Germinal center (tissue), 1 donor: ENCODE measurements around the gene BOLA1.
"Not testable (repeated sequence)": the region's sequence is repeated elsewhere in the genome, so short reads cannot be mapped to it uniquely, and the experiment has no call there.

Experiments
- DNase-seq: peaks from one replicate; pipeline ENCODE4 v3.0.0; 2012; ENCODE audit warnings: mixed read lengths, low spot score

The BOLA1 gene

DNA sequence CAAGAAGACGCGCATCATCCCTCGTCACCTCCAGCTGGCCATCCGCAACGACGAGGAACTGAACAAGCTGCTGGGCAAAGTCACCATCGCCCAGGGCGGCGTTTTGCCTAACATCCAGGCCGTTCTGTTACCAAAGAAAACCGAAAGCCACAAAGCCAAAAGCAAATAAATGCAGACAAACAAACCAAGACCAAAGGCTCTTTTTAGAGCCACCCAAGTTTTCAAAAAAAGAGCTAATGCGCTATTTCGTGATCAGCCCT is 12.2 kb upstream of the BOLA1 start:
- not testable (repeated sequence) for DNase-seq

DNA sequence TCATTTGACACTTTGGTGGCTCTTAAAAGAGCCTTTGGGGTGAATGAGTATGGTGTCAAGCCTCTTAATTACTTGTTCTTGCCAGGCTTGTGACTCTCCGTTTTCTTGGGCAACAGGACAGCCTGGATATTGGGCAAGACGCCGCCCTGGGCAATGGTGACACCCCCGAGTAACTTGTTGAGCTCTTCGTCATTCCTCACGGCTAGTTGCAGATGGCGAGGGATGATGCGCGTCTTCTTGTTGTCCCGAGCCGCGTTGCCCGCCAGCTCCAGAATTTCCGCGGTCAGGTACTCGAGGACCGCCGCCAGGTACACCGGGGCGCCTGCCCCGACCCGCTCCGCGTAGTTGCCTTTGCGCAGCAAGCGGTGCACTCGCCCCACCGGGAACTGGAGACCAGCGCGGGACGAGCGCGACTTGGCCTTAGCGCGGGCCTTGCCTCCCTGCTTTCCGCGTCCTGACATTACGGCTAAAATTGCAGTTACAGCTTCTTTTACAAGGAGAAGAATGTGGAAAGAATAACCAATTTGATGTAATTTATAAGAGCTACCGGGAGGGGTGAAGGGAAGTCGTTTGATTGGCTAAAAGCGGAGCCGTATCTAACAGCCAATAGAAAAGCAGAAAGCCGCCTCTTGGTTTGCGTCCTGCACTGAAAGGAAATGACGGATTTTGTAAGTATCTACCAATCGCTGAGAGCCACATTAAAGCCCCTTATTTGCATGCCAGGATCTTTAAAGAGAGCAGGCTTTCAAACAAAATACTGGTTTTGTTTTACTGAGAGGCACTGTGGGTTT is 11.7 kb upstream of the BOLA1 start:
- DNase-seq: peak; percentile 90

DNA sequence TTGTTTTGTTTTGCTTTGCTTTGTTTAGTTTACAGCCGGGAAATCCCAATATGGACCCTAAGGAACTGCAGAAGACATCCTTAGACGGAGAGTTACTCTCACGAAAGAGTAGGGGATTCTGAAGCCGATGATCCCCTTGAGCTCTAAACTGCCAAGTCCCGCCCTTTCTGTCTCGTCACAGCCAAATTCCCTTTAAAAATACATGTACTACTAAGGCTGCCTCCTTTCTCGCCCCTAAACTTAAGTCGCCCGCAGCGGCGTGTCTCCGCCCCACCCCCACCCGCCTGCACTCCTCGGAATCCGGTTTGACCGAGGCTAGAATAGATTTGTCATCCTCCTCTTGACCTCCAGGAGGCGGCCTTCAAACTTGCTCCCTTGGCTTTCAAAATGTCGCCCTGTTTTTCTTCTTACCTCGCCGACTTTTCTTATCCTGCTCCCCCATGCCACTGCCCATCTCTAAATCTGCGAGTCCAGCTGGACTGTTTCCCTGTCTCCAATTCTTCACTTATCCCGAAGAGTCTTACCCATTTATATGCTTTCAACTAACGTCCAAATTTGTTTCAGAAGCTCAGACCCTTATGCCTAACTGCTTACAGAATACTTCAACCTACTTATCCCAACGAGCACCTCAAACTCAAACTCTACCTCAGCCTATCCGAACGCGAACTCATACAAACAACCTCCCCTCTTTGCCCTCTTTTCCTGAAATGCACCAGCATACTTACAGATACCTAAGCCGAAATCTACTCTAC is 10.9 kb upstream of the BOLA1 start:
- DNase-seq: peak; percentile 76

DNA sequence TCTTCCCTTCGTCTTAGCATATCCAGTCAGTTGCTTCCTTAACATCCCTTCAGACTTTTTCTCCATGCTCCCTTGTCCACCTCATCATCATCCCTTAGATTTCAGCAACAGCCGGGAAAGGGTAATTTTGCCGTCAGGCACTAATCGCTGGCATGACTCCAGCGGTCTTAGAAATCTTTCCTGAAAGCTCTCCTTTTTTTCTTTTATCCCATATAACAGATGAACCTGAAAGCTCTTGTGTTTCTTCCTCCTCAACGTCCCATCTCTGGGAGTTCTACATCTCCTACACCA is 10.4 kb upstream of the BOLA1 start:
- DNase-seq: no peak

DNA sequence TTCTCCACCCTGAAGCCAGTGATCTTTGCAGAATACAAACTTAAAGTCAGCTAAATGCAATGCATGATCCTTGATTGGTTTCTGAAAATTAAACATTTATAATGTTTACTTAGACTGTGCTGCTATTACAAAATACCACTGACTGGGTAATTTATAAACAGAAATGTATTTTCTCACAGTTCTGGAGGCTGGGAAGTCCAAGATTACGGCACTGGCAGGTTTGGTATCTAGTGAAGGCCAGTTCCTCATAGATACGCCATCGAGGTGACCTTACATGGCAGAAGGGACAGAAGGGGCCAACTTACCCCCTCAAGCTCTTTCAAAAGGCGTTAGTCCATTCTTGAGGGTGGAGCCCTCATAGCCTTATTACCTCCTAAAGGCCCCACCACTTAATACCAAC is 2.8 kb upstream of the BOLA1 start:
- DNase-seq: no peak

DNA sequence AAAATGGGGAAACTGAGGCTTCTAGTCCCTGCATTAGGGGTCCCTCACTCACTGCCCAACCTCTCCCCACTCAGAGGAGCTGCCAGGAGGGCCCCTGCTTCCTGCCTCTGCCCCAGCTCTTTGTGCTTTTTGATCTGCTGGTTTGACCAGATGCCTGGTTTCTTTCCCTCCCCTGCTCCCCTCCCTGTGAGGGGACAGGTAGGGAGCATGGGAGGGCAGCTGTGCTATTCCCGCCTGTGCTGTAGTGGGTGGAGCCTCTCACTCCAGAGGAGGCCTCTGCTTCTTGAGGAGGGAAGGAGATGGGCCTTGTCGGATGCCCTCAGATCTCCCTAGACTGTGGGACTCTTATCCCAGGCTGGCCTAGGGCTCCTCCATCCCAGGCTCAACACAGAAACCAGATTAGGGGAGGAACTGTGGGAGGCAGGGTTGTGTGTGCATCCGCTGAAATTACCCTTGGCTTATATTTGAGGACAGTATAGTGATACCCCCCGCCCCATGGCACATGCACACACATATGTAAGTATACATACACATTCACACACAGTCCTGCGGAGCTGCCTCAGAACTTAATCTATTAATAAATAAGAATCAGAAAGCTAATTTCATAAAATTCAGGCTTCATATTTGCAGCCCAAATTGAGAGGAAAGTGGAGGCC is 4.6 kb downstream of the BOLA1 start:
- DNase-seq: no peak

DNA sequence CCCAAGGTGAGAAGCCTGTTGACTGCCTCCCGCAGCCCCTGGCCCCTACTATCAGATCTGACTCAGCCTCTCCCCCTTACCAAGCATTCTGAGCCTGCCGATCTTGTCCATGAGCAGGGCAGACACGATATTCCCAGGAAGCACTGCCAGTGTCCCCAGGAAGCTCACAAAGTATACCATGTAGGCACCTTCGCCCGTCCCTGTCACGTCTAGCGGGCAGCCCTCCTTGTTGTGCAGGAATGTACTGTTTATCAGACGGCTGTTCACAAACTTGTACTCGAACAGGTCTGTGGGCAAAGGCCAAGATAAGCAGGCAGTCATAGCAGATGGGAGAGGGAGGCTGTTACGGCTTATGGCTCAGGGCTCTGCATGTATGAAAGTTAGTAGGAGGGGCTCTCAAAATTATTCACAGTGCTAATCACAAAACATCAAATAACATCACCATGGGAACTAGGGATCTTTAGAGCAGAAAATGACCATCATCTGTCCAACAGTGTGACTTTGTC is 7.3 kb downstream of the BOLA1 start:
- DNase-seq: no peak

DNA sequence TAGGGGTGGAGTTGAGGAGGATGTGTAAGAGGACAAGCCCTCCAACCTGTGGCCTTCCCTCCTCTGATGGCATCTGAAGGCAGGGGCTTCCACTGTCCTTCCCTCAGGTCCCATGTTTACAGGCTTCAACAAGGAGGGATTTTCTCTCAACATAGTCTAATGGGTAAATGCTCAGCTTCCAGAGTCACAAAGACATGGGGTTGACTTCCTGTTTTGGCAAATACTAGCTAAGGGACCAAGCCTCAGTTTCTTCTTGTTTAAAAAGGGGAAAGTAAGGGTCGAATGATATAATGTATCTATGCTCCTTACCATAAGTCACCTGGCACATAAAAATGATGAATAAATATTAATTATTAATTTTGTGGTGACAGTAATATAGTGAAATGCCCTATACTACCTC is 15.2 kb downstream of the BOLA1 start:
- DNase-seq: no peak

DNA sequence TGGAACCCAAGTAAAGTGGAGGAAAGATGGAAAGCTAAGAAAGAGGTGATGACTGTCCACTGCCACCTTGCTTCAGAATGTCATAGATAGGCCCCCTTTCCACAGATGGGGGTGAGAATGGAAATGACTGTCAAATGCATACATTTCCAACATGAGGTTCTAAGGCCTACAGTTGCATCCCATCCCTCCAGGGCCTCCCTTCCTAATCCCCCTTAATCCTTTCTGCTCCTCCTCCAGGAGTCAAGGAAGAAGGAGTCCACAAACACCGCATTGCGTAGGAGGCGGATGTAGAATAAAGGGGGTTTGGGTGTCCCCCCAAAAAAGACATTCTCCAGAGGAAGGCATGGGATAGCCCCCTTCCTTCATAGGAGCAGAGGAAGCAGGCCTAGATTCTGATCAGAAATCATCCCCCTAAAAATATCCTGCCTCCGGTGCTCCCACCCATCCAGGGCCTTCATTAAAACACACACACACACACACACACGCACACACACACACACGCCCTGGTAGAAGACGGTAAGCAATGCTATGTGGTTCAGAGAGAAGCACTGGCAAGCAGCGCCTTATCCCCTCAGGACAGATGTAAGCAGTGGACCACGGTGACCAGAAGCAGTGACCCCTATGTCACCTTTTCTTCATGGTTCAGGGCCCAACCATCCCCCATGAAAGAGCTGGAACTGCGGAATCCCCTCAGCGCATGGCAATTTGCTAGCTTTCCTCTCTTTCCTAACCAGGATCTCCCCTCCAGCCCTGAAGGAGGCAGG is 16.2 kb downstream of the BOLA1 start:
- no peak for DNase-seq

DNA sequence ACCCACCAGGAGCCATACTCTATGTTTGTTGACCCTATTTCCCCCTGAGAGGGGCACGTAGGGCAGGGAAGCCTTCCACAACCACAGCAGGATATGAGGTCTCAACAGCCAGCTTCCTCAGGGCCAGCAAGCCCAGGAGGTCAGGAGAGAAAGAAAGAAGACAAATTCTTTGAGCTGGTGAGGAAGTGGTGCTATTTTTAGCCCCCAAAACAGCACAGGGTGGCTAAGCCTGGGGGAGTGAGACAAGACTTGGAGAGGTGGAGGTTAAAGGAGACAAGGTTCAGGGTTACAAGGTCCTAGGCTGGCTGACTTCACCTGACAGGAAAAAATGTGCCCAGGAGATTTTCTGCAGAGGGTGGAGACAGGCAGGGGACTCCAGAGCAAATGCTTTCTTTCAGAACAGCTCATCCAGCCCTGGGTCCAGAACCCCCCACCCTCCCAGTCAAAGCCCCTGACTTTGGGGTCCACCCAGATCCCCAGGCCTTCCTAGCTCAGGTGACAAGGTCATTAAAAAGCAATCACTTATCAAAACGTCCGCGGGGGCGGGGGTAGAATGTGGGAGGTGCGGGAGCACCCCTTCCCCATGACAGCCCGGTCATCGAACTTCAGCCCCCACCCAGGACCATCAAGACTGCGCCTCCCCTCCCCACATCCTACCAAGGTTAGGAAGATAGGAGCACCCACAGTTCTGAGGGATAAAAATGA is 17.0 kb downstream of the BOLA1 start:
- DNase-seq: no peak

DNA sequence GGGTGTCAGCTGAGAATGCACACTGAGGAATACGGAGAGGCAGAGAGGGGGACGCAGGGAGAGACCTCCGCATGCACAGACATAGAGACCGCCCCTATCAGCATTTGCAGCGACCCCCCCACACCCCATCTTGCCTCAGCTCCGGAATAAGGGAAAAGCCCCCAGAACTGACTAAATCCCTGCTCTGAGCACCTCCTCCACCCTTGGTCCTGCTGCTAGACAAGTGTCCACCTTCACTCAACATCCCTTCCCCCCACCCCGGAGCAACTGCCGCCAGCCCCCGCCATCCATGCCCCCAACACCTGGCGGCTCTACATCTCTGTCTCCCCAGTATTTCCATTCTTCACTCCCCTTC is 17.5 kb downstream of the BOLA1 start:
- DNase-seq: no peak

DNA sequence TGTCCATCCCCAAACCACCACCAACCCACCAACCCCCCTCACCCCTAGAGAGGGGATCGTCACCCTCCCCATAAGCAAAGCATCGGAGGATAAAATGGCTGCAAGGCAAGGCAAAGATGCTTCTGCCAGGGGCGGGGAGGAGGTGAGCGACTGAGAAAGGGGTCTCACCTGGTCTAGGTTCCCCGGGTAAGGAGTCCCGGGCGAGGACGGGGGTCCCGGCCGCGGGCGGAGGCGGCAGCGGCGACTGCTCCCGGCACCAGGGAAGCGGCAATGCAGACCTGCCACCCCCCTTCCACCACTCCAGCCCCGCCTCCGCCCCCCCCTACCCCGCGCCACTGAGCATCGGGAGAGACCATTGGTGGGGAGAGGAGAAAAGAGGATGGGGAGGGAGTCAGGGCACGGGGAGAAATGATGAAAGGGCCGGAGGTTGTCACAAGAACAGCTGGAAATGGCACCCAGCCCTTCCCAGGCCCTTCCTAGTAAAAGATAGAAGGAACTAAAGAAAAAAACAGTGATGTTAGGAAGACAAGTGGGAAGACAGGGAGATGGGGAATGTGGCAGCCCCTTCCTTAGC is 18.3 kb downstream of the BOLA1 start, which contains the start of gene SV2A:
Gene SV2A (minus strand): TSS at position 274 of the 574 bp plus-strand sequence. CDS start 4,004 bp downstream, outside the sequence.
- DNase-seq: no peak

DNA sequence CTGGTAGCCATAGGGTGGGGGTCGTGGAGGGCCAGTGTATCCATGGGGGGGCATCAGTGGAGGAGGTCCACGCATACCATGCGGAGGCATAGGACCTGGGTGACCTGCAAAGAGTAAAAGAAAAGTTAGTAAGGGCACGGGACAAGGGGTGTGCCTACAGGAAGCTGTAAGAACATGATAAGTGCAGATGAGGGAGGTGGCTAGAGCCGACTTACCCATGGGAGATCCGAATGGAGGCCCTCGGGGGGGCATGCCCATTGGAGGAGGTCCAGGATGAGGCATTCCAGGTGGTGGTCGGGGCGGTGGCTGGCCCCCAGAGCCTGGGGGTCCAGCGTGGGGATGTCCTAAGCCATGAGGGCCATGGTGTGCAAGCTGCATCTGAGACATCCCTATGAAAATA is 24.3 kb downstream of the BOLA1 start:
- DNase-seq: no peak

DNA sequence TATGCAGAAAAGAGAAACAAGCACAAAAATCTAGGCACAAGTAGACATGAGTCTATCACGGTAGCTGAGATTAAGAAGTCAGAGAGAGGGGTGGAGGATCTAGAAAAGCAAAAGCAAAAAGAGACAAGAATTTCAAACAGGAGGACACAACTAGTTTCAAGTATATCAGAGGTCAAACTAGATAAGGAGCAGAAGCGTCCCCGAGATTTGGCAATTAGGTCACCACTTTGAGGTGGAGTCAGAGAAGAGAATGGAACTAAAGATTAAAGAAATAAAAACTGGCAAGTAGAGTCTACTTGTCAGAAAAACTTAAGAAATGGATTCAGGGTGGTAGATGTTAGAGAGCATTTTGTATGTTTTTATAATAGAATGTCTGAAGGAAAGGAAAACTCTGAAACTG is 26.0 kb downstream of the BOLA1 start:
- no peak for DNase-seq

DNA sequence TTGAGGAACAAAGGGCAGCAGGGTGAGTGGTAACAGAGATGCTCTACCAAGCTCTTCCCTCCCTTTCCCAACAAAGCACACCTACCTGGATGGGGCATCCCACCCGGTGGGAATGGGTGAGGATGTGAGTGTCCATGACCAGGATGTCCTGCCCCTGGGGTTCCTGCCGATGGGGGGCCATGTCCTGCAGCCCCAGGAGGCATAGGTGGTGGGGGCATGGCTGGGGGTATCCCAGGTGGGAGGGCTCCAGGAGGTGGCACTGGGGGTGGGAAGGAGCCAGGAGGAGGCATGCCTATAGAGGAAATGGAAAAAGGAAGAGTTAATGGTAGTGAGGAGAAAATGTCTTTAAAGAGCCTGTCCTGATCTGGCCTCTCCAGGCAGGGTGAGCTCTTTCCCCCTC is 26.4 kb downstream of the BOLA1 start:
- no peak for DNase-seq

DNA sequence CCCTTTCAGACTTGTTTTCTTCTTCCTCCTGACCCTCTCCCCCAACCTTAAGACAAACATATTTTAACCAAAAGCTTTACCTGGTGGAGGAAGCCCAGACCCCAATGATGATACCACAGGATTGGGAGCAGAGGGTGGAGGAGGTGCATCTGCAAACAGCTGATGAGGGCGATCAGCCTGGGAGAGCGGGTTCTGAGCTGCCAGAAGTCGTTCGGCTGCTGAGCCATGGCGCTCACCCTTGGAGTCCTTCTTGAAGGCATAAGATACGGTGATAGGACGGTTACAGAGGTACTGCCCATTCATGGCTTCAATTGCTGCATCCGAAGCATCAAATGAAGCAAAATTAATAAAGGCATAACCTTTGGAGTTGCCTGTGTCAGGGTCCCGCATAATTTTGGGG is 26.9 kb downstream of the BOLA1 start:
- no peak for DNase-seq

DNA sequence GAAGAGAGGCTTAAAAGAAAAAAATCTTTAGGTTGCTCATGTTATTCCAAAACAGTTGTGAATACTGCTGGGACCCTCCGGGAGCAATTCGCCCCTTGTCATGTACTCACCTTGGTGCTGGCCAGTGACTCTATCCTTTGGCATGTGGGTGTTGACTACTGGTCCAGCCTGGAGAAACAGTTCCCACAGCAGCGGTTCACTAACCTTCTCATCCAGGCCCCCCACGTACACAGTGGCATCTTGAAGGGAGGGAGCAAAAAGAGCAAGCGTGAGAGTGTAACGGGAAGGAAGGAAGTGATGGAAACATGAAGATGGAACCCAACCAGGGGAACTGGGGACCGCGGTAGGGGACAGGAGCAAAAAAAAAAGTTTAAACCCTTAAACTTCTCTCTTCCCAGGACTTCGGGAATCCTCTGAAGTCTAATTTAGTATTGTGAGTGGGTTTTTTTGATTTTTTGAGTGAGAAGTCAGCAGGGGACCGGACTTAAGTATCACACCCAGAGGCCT is 27.7 kb downstream of the BOLA1 start:
- DNase-seq: no peak

DNA sequence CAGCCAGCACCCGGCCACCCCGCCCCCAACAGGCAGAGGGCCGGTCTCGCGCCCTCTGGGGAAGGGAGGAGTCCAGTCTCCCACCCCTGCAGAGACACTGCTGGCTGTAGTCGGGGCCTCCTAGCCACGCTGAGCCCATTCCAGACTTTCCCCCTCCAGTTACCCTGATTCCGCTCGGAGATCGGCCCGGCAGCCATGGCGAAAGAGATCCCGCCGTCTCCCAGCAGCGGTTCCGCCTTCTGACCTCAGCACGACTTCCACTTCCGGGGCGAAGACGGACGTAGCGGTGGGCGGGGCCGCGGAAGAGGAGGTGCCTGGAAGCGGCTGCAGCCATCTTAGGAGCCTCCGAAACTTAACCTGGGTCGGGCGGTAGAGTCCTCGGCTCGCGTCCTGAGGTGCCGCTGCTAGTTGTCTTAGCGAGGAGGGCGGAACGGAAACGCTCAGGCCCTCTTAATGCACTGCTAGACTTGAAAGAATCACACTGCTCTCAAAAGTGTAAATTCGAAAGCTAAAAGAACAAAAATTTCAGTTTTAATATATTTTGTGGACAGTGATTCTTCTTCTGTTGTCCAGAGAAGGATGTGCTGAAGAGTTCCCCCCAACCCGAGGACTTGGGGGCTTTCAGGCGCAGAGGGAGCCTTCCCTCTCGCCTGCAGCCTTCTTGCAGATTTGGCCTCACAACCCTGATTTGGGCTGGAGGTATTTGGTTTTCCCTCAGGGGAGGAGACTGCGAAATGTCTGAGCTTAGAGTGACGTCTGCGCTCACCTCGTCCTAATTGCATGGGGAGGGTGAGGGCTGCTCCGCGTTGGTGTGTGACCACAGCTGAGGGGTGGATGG is 28.4 kb downstream of the BOLA1 start, which contains the start of gene SF3B4:
Gene SF3B4 (minus strand): TSS at position 241 of the 838 bp plus-strand sequence. CDS start 44 bp downstream, at position 197.
- DNase-seq: peak; percentile 92

DNA sequence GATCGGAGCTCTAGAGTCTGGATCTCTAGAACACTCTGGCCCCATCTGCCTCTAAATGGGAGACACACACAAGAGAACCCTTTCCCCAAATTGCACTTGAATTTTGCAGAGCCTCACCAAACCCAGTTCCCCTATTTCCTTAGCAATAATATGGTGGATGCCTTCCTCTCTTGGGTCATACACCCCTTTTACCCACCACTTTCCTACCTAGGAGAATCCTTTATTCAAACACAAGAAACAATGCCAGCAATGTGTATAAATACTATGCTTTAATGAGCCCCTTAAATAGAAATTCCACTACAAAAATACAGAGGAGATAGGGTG is 29.0 kb downstream of the BOLA1 start:
- DNase-seq: no peak

DNA sequence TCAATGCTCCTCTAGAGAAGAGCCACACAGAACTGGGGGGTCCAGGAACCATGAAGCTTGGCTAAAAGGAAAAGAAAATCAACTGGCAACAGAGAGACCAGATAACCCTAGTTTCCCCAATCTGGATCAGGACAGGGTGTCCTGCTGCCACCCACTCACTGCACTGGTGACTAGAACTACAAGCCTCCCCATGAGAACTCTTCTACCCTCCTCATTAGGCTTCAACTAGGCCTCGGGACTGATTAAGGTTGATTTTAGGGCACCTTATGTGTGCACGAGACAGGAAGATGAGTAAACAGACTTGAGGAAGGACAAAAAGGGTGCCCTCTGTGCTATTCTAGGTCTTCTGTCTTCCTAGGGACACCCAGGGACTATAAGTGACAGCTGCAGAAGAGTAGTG is 30.5 kb downstream of the BOLA1 start:
- no peak for DNase-seq
